ENCODE results near the gene PRR12. TPM values are rescaled to one million over a fixed set of nuclear protein-coding genes. Genes with fewer than 3 reads are reported as not detected.

PRR12 gene
- total RNA-seq, 2 experiments from 2014 or later = 41.7 to 42.2 TPM

DNA sequence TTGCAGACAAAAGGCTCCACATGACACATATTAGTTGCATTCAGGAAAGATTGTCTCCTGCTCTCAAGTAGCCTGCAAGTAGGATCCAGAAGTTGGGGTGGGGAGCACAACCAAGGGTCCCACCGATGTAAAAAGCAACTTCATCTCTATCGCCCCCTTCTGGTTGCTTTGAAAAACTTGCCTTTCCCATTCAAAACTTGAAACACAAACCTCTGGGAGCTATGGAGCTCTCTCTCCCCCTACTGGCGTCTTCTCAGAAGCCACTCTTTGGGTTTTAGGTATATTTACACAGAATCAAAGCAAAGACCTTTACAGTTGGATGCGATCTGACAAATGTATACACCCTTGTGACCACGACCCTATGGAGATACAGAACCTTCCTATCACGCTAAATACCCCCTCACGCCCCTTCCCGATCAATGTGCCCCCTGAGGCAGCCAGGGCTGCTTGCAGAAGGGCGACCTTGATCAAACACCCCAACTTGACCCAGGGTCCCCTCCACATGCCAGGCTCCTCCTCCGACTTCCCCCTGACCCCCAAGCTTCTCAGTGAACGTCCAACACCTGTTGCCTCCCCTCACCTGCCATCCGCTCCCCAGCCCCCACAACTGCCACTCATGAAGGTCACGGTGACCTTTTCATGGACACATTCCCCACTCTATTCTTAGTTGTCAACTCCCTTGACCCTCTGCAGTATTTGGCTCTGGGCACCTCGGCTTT is 20.7 kb upstream of the PRR12 start:
- DNase-seq (peak in 12 of 14 experiments; percentile 50 to 94 (median 66)), ATAC-seq (ENCODE audit: poor library complexity) (peak; percentile 7)
- no peaks in the 10 kb centered on the region for H3K27me3 ChIP-seq (ENCODE audit: control insufficient read depth in 1 of 2, insufficient read depth in 2 of 2, low read length in 2 of 2)
- Mint-ChIP-seq H3K9me3 (no peaks in the 10 kb centered on the region), H3K4me1 (ENCODE audit: low read depth) (peaks cover 55% of the 10 kb centered on the region), H3K27ac (peak overlapping the region; percentile 89), H3K27me3 (no peaks in the 10 kb centered on the region), H3K4me3 (peak overlapping the region; percentile 85), H3K36me3 (ENCODE audit: low read depth) (peaks cover 30% of the 10 kb centered on the region)
- no peak overlapping the region for H3K4me3 ChIP-seq (ENCODE audit: low read length)
- intact Hi-C loops (cut with DNase I, micrococcal nuclease) = loop anchor here (1.0 to 5.0 kb wide), 6 partner anchors 10 to 177 kb away; partner anchors contain the start of genes NOSIP (in 1 of the 2) and PRMT1 (in 1 of the 2)
- TF ChIP-seq, protein P1, sequence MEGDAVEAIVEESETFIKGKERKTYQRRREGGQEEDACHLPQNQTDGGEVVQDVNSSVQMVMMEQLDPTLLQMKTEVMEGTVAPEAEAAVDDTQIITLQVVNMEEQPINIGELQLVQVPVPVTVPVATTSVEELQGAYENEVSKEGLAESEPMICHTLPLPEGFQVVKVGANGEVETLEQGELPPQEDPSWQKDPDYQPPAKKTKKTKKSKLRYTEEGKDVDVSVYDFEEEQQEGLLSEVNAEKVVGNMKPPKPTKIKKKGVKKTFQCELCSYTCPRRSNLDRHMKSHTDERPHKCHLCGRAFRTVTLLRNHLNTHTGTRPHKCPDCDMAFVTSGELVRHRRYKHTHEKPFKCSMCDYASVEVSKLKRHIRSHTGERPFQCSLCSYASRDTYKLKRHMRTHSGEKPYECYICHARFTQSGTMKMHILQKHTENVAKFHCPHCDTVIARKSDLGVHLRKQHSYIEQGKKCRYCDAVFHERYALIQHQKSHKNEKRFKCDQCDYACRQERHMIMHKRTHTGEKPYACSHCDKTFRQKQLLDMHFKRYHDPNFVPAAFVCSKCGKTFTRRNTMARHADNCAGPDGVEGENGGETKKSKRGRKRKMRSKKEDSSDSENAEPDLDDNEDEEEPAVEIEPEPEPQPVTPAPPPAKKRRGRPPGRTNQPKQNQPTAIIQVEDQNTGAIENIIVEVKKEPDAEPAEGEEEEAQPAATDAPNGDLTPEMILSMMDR (IDR thresholded peaks at IDR 0.05) = peak; percentile 99
- no peaks in the 10 kb centered on the region for H3K9me3 ChIP-seq (ENCODE audit: control insufficient read depth in 1 of 2, insufficient read depth in 1 of 2, low read length in 2 of 2)
- ChIA-PET CTCF (interaction anchor here (0.5 to 5.3 kb wide), 37 partner anchors 8 to 179 kb away, joined by 3 to 134 read pairs (median 5); partner anchors contain the start of genes ALDH16A1, FCGRT, FLT3LG and NOSIP), POLR2A (interaction anchor here (0.7 to 4.2 kb wide), 16 partner anchors 10 to 118 kb away, joined by 3 to 150 read pairs (median 6); partner anchors contain the start of genes NOSIP, PIH1D1 and RCN3)
- peaks cover 17% of the 10 kb centered on the region for H3K36me3 ChIP-seq (ENCODE audit: insufficient read depth, low read length)
- H3K27ac ChIP-seq (ENCODE audit: low read depth in 1 of 2, low read length in 2 of 2) = no peak overlapping the region
- peaks cover 64% of the 10 kb centered on the region for H3K4me1 ChIP-seq (ENCODE audit: insufficient read depth, low read length)

DNA sequence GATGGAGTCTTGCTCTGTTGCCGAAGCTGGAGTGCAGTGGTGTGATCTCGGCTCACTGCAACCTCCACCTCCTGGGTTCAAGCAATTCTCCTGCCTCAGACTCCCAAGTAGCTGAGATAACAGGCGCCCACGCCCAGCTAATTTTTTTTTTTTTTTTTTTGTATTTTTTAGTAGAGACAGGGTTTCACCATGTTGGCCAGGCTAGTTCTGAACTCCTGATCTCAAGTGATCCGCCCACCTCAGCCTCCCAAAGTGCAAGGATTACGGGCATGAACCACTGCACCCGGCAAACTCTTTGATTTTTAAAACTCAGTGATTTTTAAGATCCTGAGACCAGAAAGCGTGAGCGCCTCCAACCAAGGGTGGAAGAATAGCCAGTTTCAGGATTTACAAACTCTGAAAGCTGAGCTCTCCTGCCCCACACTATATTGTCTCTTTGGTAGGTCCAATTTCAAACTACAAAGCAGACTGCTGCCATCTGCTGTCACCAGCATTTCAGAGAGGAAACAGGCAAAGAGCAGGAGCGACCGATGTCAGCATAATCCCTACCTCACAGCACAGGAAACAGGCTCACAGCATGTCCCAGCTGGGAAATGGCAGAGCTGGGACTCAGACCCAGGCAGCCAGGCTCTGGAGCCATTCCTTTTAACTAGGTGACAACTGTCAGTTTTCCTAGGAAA is 19.8 kb upstream of the PRR12 start:
- TF ChIP-seq, protein P1 (IDR thresholded peaks at IDR 0.05) = peak; percentile 57
- Histone ChIP-seq H3K4me3 (ENCODE audit: low read length) (no peak overlapping the region), H3K36me3 (ENCODE audit: insufficient read depth, low read length) (peaks cover 23% of the 10 kb centered on the region), H3K9me3 (ENCODE audit: control insufficient read depth in 1 of 2, insufficient read depth in 1 of 2, low read length in 2 of 2) (no peaks in the 10 kb centered on the region), H3K27ac (ENCODE audit: low read depth in 1 of 2, low read length in 2 of 2) (no peak overlapping the region), H3K27me3 (ENCODE audit: control insufficient read depth in 1 of 2, insufficient read depth in 2 of 2, low read length in 2 of 2) (no peaks in the 10 kb centered on the region), H3K4me1 (ENCODE audit: insufficient read depth, low read length) (peaks cover 56% of the 10 kb centered on the region)
- ChIA-PET POLR2A (interaction anchor here (0.7 to 4.2 kb wide), 12 partner anchors 9 to 105 kb away, joined by 3 to 150 read pairs (median 4); partner anchors contain the start of gene NOSIP), CTCF (interaction anchor here (0.5 to 5.3 kb wide), 22 partner anchors 9 to 180 kb away, joined by 3 to 134 read pairs (median 6); partner anchors contain the start of genes ALDH16A1, FCGRT, FLT3LG and NOSIP)
- peak overlapping the region; percentile 89 for H3K27ac Mint-ChIP-seq
- DNase-seq = peak in 8 of 14 experiments; percentile 47 to 77 (median 60)
- intact Hi-C loops (cut with DNase I, micrococcal nuclease) = loop anchor here (1.0 to 5.0 kb wide), 8 partner anchors 9 to 345 kb away; partner anchors contain the start of genes NOSIP (in 1 of the 2) and PRMT1 (in 1 of the 2)
- no peaks in the 10 kb centered on the region for H3K27me3 Mint-ChIP-seq
- H3K4me3 Mint-ChIP-seq = peak overlapping the region; percentile 30
- H3K4me1 Mint-ChIP-seq (ENCODE audit: low read depth) = peaks cover 49% of the 10 kb centered on the region
- H3K9me3 Mint-ChIP-seq = no peaks in the 10 kb centered on the region
- H3K36me3 Mint-ChIP-seq (ENCODE audit: low read depth) = peaks cover 39% of the 10 kb centered on the region
- ATAC-seq (ENCODE audit: poor library complexity) = no peak

DNA sequence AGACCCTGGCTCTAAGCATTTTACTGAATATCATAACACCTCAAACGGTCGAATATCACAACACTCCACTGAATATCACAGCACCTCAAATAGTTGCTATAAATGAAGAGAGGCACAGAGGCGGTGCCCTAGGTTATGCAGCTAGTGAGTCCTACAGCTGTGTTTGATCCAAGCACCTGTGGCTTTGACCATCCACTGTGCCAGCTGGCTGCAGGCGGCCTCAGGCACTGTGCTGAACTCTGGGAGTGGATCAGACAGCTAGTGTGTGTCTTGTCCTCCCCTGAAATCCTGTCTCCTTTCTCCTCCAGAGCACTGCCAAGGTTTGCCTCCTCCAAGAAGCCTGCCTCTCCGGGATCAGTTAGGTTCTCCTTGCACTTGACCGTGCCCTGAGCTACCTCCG is 18.0 kb upstream of the PRR12 start:
- intact Hi-C loops (cut with DNase I, micrococcal nuclease) = loop anchor here in 1 of 2 experiments (5.0 kb wide), 1 partner anchor 36 kb away; no protein-coding TSS in a partner anchor
- ATAC-seq (ENCODE audit: poor library complexity) (no peak), DNase-seq (no peak)
- no peak overlapping the region for H3K4me3 ChIP-seq (ENCODE audit: low read length)
- no peaks in the 10 kb centered on the region for H3K9me3 ChIP-seq (ENCODE audit: control insufficient read depth in 1 of 2, insufficient read depth in 1 of 2, low read length in 2 of 2)
- POLR2A ChIA-PET = no interaction called here
- peaks cover 25% of the 10 kb centered on the region for H3K36me3 ChIP-seq (ENCODE audit: insufficient read depth, low read length)
- H3K4me1 Mint-ChIP-seq (ENCODE audit: low read depth) = peaks cover 45% of the 10 kb centered on the region
- H3K36me3 Mint-ChIP-seq (ENCODE audit: low read depth) = peaks cover 40% of the 10 kb centered on the region
- H3K4me3 Mint-ChIP-seq = no peak overlapping the region
- H3K9me3 Mint-ChIP-seq = no peaks in the 10 kb centered on the region
- peaks cover 38% of the 10 kb centered on the region for H3K4me1 ChIP-seq (ENCODE audit: insufficient read depth, low read length)
- no peaks in the 10 kb centered on the region for H3K27me3 Mint-ChIP-seq
- no peaks in the 10 kb centered on the region for H3K27me3 ChIP-seq (ENCODE audit: control insufficient read depth in 1 of 2, insufficient read depth in 2 of 2, low read length in 2 of 2)
- H3K27ac Mint-ChIP-seq = no peak overlapping the region
- TF ChIP-seq, protein P1 (IDR thresholded peaks at IDR 0.05) = no peak
- CTCF ChIA-PET = interaction anchor here (5.3 kb wide), 1 partner anchor 23 kb away, joined by 134 read pairs; no protein-coding TSS in a partner anchor
- H3K27ac ChIP-seq (ENCODE audit: low read depth in 1 of 2, low read length in 2 of 2) = no peak overlapping the region
